H1 (cell line): ENCODE results near the gene ASIC2. TPM values are rescaled to one million over a fixed set of nuclear protein-coding genes. Genes with fewer than 3 reads are reported as not detected.

Experiments
- CTCF ChIA-PET: fragments of 300-600 bp; sonication (Branson Sonifier 250); formaldehyde crosslinking; loops from one replicate; lab custom pipeline; 2021; ENCODE audit not compliant: partially characterized antibody; lab: Charles Lee
- POLR2A ChIA-PET: fragments of 300-600 bp; sonication (Branson Sonifier 250); formaldehyde crosslinking; loops from one replicate; lab custom pipeline; 2021; ENCODE audit warnings: inconsistent platforms; ENCODE audit not compliant: partially characterized antibody; lab: Charles Lee
- DNase-seq, 2 experiments: peaks; one replicate each; pipeline versions ENCODE4 v3.0.0 to v3.0.0-alpha.2; 2010 to 2022; ENCODE audit warnings: low spot score in 2 of 2, low read depth in 1 of 2, mixed read lengths in 1 of 2
- FAIRE-seq: peaks from 2 replicates; lab custom pipeline; 2011; peaks lifted over from hg19 to GRCh38; lab: Jason Lieb, UNC
- H2AFZ ChIP-seq: 2 replicates; pipeline ENCODE4 v1.8.1; 2012; ENCODE audit warnings: low read length, inconsistent platforms
- H2AK5ac ChIP-seq: 2 replicates; pipeline ENCODE4 v1.6.1; 2013; ENCODE audit warnings: low read depth, low read length
- H2BK120ac ChIP-seq: replicated peaks from 2 replicates; pipeline ENCODE3; 2013; ENCODE audit warnings: low read depth, low read length, inconsistent platforms
- H2BK12ac ChIP-seq: 2 replicates; pipeline ENCODE4 v1.6.1; 2013; ENCODE audit warnings: low read depth, low read length
- H2BK15ac ChIP-seq: 2 replicates; pipeline ENCODE4 v1.6.1; 2013; ENCODE audit warnings: low read length
- H2BK20ac ChIP-seq: 2 replicates; pipeline ENCODE4 v1.6.1; 2013; ENCODE audit warnings: low read length
- H2BK5ac ChIP-seq: 2 replicates; pipeline ENCODE4 v1.6.1; 2013; ENCODE audit warnings: low read depth, low read length
- H3K14ac ChIP-seq: 2 replicates; pipeline ENCODE4 v1.6.1; 2013; ENCODE audit warnings: inconsistent platforms; ENCODE audit not compliant: insufficient read length
- H3K18ac ChIP-seq: 2 replicates; pipeline ENCODE4 v1.6.1; 2013; ENCODE audit warnings: low read length; ENCODE audit errors: extremely low read depth
- H3K23ac ChIP-seq: 2 replicates; pipeline ENCODE4 v1.6.1; 2013; ENCODE audit warnings: inconsistent platforms; ENCODE audit not compliant: insufficient read length
- H3K23me2 ChIP-seq: 2 replicates; pipeline ENCODE4 v1.6.1; 2013; ENCODE audit warnings: low read depth, low read length
- H3K27ac ChIP-seq: 2 replicates; pipeline ENCODE4 v1.6.1; 2011; ENCODE audit warnings: low read depth, low read length, inconsistent platforms
- H3K27me3 ChIP-seq, 4 experiments: replicated peaks in 1 of 4; 1 replicate in 1 of 4; 2 replicates in 3 of 4; pipeline versions ENCODE4 v1.6.1 to v1.8.1; 2011 to 2013; ENCODE audit warnings: low read length in 3 of 4, mild to moderate bottlenecking in 3 of 4, inconsistent platforms in 2 of 4, mixed read lengths in 2 of 4, moderate library complexity in 1 of 4; ENCODE audit not compliant: control insufficient read depth in 3 of 4, insufficient read depth in 3 of 4; ENCODE audit errors: extremely low read depth in 1 of 4
- H3K36me3 ChIP-seq, 4 experiments: 2 replicates each; pipeline versions ENCODE4 v1.6.1 to v1.8.1; 2011 to 2013; ENCODE audit warnings: mild to moderate bottlenecking in 4 of 4, low read length in 3 of 4, moderate library complexity in 2 of 4, control low read depth in 1 of 4, inconsistent platforms in 1 of 4; ENCODE audit not compliant: insufficient read depth in 4 of 4, control insufficient read depth in 2 of 4
- H3K4ac ChIP-seq: replicated peaks from 2 replicates; pipeline ENCODE3; 2013; ENCODE audit warnings: low read length, low read depth, mixed read lengths, inconsistent platforms; ENCODE audit not compliant: insufficient read length
- H3K4me1 ChIP-seq, 4 experiments: replicated peaks in 1 of 4; 1 replicate in 1 of 4; 2 replicates in 3 of 4; pipeline versions ENCODE4 v1.6.1 to v1.8.1; 2011 to 2013; ENCODE audit warnings: low read length in 3 of 4, inconsistent platforms in 2 of 4, mixed read lengths in 1 of 4; ENCODE audit not compliant: insufficient read depth in 4 of 4, control insufficient read depth in 3 of 4
- H3K4me2 ChIP-seq, 2 experiments: 2 replicates each; pipeline versions ENCODE4 v1.6.1 to v1.8.1; 2011 to 2013; ENCODE audit warnings: low read depth in 2 of 2, low read length in 2 of 2, control low read depth in 1 of 2, inconsistent platforms in 1 of 2, mild to moderate bottlenecking in 1 of 2; ENCODE audit not compliant: insufficient read depth in 1 of 2
- H3K4me3 ChIP-seq, 4 experiments: fragments of 200-600, 300-600 bp in 1 of 4; sonication (generic), shearing (Covaris generic), sonication (Bioruptor Twin) in 1 of 4; 2 replicates each; pipeline versions ENCODE4 v1.5.1 to v1.8.1; 2011 to 2016; ENCODE audit warnings: low read length in 4 of 4, low read depth in 3 of 4, control low read depth in 2 of 4, inconsistent platforms in 2 of 4, mild to moderate bottlenecking in 2 of 4, mixed read lengths in 1 of 4, moderate library complexity in 1 of 4; ENCODE audit not compliant: insufficient read depth in 2 of 4; ENCODE audit errors: extremely low read depth in 1 of 4
- H3K56ac ChIP-seq: replicated peaks from 2 replicates; pipeline ENCODE3; 2013; ENCODE audit warnings: low read depth, mild to moderate bottlenecking, mixed read lengths, low read length, inconsistent platforms; ENCODE audit not compliant: insufficient read length
- H3K79me1 ChIP-seq: 2 replicates; pipeline ENCODE4 v1.6.1; 2013; ENCODE audit warnings: low read depth, low read length, control low read depth
- H3K79me2 ChIP-seq, 2 experiments: 2 replicates each; pipeline versions ENCODE4 v1.6.1 to v1.8.1; 2012 to 2013; ENCODE audit warnings: low read length in 2 of 2, mild to moderate bottlenecking in 2 of 2, inconsistent platforms in 1 of 2; ENCODE audit not compliant: insufficient read depth in 2 of 2, control insufficient read depth in 1 of 2
- H3K9ac ChIP-seq, 4 experiments: replicated peaks in 1 of 4; 1 replicate in 1 of 4; 2 replicates in 3 of 4; pipeline versions ENCODE4 v1.6.1 to v1.8.1; 2011 to 2013; ENCODE audit warnings: low read depth in 3 of 4, low read length in 3 of 4, control low read depth in 2 of 4, mild to moderate bottlenecking in 2 of 4, moderate library complexity in 2 of 4, inconsistent platforms in 1 of 4; ENCODE audit errors: extremely low read depth in 1 of 4
- H3K9me3 ChIP-seq, 2 experiments: 2 replicates each; pipeline versions ENCODE4 v1.6.1 to v1.8.1; 2012 to 2013; ENCODE audit warnings: mild to moderate bottlenecking in 2 of 2, moderate library complexity in 2 of 2, control low read depth in 1 of 2, inconsistent platforms in 1 of 2, low read depth in 1 of 2, low read length in 1 of 2, mixed read lengths in 1 of 2; ENCODE audit not compliant: insufficient read depth in 2 of 2
- H4K20me1 ChIP-seq, 2 experiments: replicated peaks in 1 of 2; 2 replicates each; pipeline versions ENCODE3 to v1.8.1; 2011 to 2013; ENCODE audit warnings: inconsistent platforms in 2 of 2, low read length in 2 of 2, mild to moderate bottlenecking in 1 of 2; ENCODE audit not compliant: insufficient read depth in 2 of 2, control insufficient read depth in 1 of 2
- H4K5ac ChIP-seq: 2 replicates; pipeline ENCODE4 v1.6.1; 2013; ENCODE audit warnings: low read length, low read depth, mixed read lengths, inconsistent platforms; ENCODE audit not compliant: insufficient read length
- H4K8ac ChIP-seq: 2 replicates; pipeline ENCODE4 v1.8.0; 2013; ENCODE audit warnings: mild to moderate bottlenecking, moderate library complexity, low read length, inconsistent platforms; ENCODE audit not compliant: insufficient read depth; ENCODE audit errors: extremely low read depth
- H4K91ac ChIP-seq: replicated peaks from 2 replicates; pipeline ENCODE3; 2013; ENCODE audit warnings: low read length, mixed read lengths, inconsistent platforms; ENCODE audit not compliant: insufficient read length
- ASH2L ChIP-seq: fragments of 200-600, 300-600 bp; sonication (generic); IDR thresholded peaks from one replicate; pipeline ENCODE4 v1.7.1; 2017; ENCODE audit warnings: low read length
- CHD1 ChIP-seq: IDR thresholded peaks from 2 replicates; pipeline ENCODE4 v1.6.1; 2012; ENCODE audit warnings: low read depth, low read length, improper control_type of control experiment
- EZH2 ChIP-seq: fragments of 200-600 bp; sonication (generic); IDR thresholded peaks from 2 replicates; pipeline ENCODE4 v1.7.1; 2012; ENCODE audit warnings: low read depth, mild to moderate bottlenecking, moderate library complexity, low read length, inconsistent platforms; ENCODE audit not compliant: severe bottlenecking
- JUN ChIP-seq: IDR thresholded peaks from 2 replicates; pipeline ENCODE4 v1.6.1; 2011; ENCODE audit warnings: low read depth, mild to moderate bottlenecking, improper control_type of control experiment, low read length
- KDM5A ChIP-seq: fragments of 200-600 bp; IDR thresholded peaks from 2 replicates; pipeline ENCODE4 v1.7.1; 2012; ENCODE audit warnings: mild to moderate bottlenecking, low read length, inconsistent platforms, mixed read lengths
- MAX ChIP-seq: IDR thresholded peaks from 2 replicates; pipeline ENCODE4 v1.6.1; 2012; ENCODE audit warnings: inconsistent platforms
- POU5F1 ChIP-seq: IDR thresholded peaks from 2 replicates; pipeline ENCODE4 v1.6.1; 2011; ENCODE audit warnings: low read depth, mild to moderate bottlenecking, low read length, moderate library complexity
- SIX5 ChIP-seq: IDR thresholded peaks from 2 replicates; pipeline ENCODE4 v1.6.1; 2011; ENCODE audit warnings: mild to moderate bottlenecking, low read depth, low read length
- SP1 ChIP-seq: IDR thresholded peaks from 2 replicates; pipeline ENCODE4 v1.6.1; 2011; ENCODE audit warnings: low read depth, low read length
- SUZ12 ChIP-seq: fragments of 200-600 bp; sonication (generic); IDR thresholded peaks from 2 replicates; pipeline ENCODE4 v1.6.1; 2012; ENCODE audit warnings: mild to moderate bottlenecking, inconsistent platforms, low read length, moderate library complexity, mixed read lengths
- YY1 ChIP-seq: IDR thresholded peaks from 2 replicates; pipeline ENCODE4 v1.6.1; 2011; ENCODE audit warnings: low read depth, mild to moderate bottlenecking, low read length
- WGBS, 2 experiments: shearing (Covaris generic) in 1 of 2; methylation state at CpG; one replicate each; pipeline versions ENCODE4 v1.1.6 to v1.1.7; 2013 to 2015; ENCODE audit warnings: low lambda C conversion rate in 2 of 2, mixed read lengths in 2 of 2, inconsistent platforms in 1 of 2, low coverage in 1 of 2, missing lambda C conversion rate in 1 of 2; ENCODE audit not compliant: insufficient replicate concordance in 2 of 2, insufficient coverage in 1 of 2, insufficient read length in 1 of 2; ENCODE audit errors: extremely low coverage in 1 of 2, missing lambda C conversion rate in 1 of 2; 5-methylcytosine and 5-hydroxymethylcytosine counted together
- polyA plus RNA-seq, 7 experiments: library from polyadenylated mRNA; depleted of rRNA in 3 of 7; stranded (reverse) in 5 of 7; unstranded in 2 of 7; fragments of >200 nt in 5 of 7; fragments of 200-250 nt in 2 of 7; gene quantifications; 1 replicate in 5 of 7; 2 replicates in 1 of 7; 4 replicates in 1 of 7; pipeline versions ENCODE4 v1.2.1 to v1.2.3, GENCODE V29; 2011 to 2013; ENCODE audit warnings: missing spikeins in 2 of 7, mixed read lengths in 2 of 7
- total RNA-seq: library from RNA; stranded (reverse); fragmentation: NEBNext Ultra II Directional; extraction: Animal tissue kit (Norgen Biotek cat#: 25700); gene quantifications from 2 replicates; pipeline ENCODE4 v1.2.1, GENCODE V29; 2021

The ASIC2 gene
- total and polyA plus RNA-seq, 2 of the 8 experiments (the other 6 are each of a cell fraction or from before 2014, with no cell fraction given): 0.86 to 1.2 TPM

GRCh38 chr17:33198954-33199353, 94.1 kb downstream of the ASIC2 start:
- Histone ChIP-seq H2BK5ac (no peak overlapping the region), H3K4me3 (no peak overlapping the region), H4K8ac (no peak overlapping the region), H3K4me1 (no peaks in the 10 kb centered on the region; a peak in 1 of 7 replicates), H3K27ac (no peak overlapping the region), H3K79me1 (no peaks in the 10 kb centered on the region), H4K20me1 (peaks cover 0 to 1% of the 10 kb centered on the region in 2 experiments), H2BK20ac (no peak overlapping the region), H4K5ac (no peak overlapping the region), H2BK12ac (no peak overlapping the region), H3K9ac (no peak overlapping the region), H3K4me2 (no peak overlapping the region), H2BK120ac (no peak overlapping the region), H3K23ac (no peak overlapping the region), H3K23me2 (no peaks in the 10 kb centered on the region), H3K9me3 (no peaks in the 10 kb centered on the region), H3K18ac (no peak overlapping the region), H2AK5ac (no peak overlapping the region), H3K14ac (no peak overlapping the region), H3K4ac (no peak overlapping the region), H2BK15ac (no peak overlapping the region), H3K36me3 (no peaks in the 10 kb centered on the region), H3K27me3 (peaks cover 8 to 41% (median 31%) of the 10 kb centered on the region in 4 experiments), H4K91ac (no peak overlapping the region), H2AFZ (no peak overlapping the region), H3K56ac (no peak overlapping the region), H3K79me2 (no peaks in the 10 kb centered on the region)
- 72% methylated on average over 5 of the region's 5 CpGs; no CpG with 5 or more reads in 1 of the 2 experiments for WGBS, 2 experiments
- ChIA-PET CTCF (interaction anchor here (0.9 to 3.7 kb wide), 6 partner anchors 12 to 94 kb away, joined by 3 to 27 read pairs (median 4); partner anchors contain the start of gene ASIC2), POLR2A (no interaction called here)
- no peak for DNase-seq
- TF ChIP-seq ASH2L (no peak), POU5F1 (no peak), SIX5 (no peak), YY1 (no peak), SUZ12 (no peak), MAX (no peak), KDM5A (no peak), SP1 (no peak), JUN (no peak), EZH2 (no peak), CHD1 (no peak)
- FAIRE-seq: no peak
